GM11168 (cell line): Measurements from ENCODE around the gene MAPK8.
"Not testable (repeated sequence)": the region's sequence is repeated elsewhere in the genome, so short reads cannot be mapped to it uniquely, and the experiment has no call there.

ENCODE experiments used
- in situ Hi-C: fragments of 300-500 bp; cut with MboI; formaldehyde crosslinking; loops from one replicate; pipeline ENCODE4 v1.12.0; 2022; ENCODE audit warnings: low sequenced_read_pairs; ENCODE audit not compliant: unreplicated experiment

The MAPK8 gene

DNA sequence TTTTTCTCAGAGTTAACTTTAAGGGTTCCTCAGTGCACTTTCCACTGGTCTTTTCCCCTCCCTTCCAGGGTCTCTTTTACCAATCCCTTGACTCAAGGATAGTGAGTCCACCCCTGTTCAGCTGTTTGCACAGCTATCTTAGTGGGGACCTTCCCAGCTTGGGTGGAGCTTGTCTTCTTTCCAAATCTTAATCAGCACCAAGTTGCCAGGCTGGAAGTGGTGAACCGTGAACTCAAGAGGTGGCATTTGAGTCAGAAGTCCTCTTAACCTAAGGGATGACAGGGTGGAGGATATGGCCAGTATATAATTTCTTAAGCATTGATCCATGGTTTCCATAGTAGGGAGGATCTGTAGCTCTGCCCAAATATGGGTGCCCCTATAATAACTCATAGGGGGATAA, 25.0 kb downstream of the MAPK8 start:
- in situ Hi-C loops = no loop called here

DNA sequence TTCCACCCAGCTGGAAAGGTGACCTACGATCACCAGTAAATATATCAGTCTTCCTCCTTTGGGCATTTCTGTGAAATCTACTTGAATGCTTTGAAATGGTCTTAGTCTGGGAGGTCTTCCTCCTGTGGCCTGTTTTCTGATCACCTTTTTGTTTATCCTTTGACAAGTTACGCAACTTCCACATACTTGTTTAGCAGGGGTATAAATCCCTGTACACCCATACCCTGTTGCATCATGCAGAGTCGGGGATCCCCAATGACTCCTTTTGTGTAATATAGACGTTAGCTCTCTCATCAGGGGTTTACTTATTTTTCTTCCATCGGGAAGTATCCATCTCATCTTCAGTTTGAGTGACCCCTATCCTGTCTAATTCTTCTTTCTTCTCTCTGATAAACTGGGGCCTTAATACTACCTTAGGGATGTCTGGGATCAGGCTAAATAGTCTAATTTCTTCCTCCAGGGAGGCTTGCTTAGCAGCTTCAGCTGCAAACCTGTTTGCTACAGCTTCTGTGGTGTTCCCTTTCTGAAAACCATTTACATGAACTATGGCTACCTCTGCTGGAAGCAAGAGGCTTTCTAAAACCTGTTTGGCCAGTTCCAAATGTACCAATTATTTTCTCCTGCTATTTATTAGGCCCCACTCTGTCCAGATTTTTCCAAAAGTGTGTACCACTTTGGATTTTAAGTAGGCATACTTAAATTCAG, 25.8 kb downstream of the MAPK8 start:
- in situ Hi-C loops = no loop called here

- in situ Hi-C loops = no loop called here
These were observed 26.4 kb downstream of the MAPK8 start for GRCh38 chr10:48332871-48333216.

GRCh38 chr10:48333856-48334255, 27.4 kb downstream of the MAPK8 start:
- in situ Hi-C loops = no loop called here

DNA sequence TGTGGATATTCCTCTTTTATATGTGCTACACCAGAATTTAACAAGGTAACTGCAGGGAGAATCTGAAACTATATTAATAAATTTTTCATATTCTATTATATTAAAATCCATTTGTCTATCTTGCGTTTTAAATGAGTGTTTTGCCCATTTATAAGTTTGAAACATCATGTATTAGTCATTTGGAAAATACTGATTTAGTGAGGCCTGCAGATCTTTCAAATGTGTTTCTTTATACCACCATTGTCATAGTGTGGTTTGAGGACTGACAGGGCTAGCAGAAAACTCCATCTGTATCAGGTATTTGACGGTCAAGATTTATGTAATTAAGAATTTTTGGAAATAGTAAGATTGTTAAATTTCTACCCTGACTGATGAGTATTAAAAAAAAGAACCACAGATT, 29.3 kb downstream of the MAPK8 start:
- in situ Hi-C loops = no loop called here

DNA sequence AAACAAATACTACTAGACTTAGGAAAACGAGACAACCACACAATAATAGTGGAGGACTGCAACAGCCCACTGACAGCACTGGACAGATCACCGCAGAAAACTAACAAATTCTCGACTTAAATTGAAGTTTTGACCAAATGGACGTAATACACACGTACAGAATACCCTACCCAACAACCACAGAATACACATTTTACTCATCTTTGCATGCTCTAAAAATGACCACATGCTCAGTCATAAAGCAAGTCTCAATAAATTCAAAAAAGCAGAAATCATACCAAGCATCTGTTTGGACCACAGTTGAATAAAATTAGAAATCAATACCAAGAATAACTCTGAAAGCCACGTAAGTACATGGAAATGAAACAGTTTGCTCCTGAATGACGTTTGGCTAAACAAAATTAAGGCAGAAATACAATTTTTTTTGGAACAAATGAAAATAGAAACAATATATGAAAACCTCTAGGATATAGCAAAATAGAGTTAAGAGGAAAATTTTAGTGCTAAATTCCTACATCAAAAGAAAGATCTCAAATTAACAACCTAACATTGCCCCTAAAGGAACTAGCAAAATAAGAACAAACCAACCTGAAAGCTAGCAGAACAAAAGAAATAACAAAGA, 30.6 kb downstream of the MAPK8 start:
- in situ Hi-C loops = no loop called here

GRCh38 chr10:48340734-48341133, 34.3 kb downstream of the MAPK8 start:
- in situ Hi-C loops = no loop called here

DNA sequence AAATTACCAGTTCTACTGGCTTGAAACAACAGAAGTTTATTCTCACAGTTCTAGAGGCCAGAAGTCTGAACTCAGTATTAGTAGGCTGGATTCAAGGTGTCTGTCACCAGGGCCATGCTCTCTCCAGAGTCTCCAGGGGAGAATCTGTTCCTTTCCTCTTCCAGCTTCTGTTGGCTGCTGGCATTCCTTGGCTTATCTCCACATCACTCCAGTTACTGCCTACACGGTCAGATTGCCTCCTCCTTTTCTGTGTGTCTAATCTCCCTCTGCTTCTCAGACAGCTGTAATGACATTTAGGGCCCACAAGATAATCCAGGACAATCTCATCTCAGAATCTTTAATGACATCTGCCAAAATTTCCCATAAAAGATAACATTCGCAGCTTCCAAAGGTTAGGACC, 36.6 kb downstream of the MAPK8 start:
- in situ Hi-C loops = no loop called here

DNA sequence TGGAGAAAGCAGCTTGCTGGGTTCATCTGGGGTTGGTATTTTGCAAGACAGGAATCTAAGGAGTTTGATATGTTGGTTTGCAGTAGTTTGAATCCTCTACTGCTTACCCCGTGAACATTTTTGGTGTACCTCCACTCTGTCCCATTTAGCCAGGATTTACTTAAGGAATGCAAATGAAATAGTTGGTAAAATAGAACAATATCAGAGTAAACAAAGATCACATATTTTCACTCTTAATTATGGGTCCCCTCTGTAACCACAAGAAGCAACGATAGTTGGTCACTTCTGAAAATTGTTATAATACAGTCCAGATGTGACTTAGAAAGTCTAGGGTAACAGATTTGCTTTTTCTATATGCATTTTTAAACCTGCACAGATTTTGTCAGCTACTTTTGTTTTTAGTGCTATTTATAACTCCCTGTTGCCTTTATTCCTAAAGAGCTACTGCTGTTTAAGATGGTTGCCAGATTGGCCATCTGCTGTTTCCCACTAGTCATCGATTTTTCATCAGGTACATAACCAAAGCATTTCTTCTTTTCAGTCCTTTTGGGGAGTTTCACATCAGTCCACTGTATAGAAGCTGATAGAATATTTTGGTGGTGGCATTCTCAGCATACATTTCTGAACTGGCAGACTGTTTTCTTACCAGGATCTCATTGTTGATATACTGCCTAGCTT, 37.6 kb downstream of the MAPK8 start:
- in situ Hi-C loops = no loop called here

- in situ Hi-C loops = not testable (repeated sequence)
These were observed 39.8 kb downstream of the MAPK8 start for GRCh38 chr10:48346248-48346647.

GRCh38 chr10:48347539-48347938, 41.1 kb downstream of the MAPK8 start:
- in situ Hi-C loops = not testable (repeated sequence)

GRCh38 chr10:48347943-48348342, 41.5 kb downstream of the MAPK8 start:
- in situ Hi-C loops = not testable (repeated sequence)

DNA sequence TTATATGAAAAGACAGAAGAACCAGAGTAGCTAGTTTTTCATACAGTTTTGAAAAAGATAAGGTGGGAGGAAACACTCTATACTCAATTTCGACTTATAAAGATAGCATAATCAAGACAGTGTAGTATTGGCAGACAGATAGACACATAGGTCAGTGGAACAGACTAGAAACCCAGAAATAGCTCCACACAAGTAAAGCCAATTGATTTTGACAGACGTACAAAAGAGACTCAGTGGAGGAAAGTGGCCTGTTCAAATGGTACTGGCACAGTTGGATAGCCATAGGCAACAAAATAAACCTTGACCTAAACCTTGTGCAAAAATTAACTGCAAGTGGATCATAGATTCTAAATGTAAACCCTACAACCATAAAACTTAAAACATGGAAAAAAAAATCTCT, 46.8 kb downstream of the MAPK8 start:
- in situ Hi-C loops = no loop called here

DNA sequence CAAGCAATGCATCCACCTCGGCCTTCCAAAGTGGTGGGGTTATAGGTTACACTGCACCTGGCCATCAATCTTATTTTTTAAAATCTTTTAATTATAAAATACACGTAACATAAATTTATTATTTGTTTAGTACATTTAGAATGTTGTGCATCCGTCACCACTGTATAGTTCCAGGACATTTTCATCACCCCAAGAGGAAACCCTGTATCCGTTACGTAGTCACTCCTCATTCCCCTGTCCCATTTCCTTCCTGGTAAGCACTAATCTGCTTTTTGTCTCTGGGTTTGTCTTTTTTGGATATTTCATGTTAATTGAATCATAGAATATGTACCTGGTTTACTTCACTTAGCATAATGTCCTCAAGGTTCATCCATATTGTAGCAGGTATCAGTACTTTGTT, 51.2 kb downstream of the MAPK8 start:
- in situ Hi-C loops = no loop called here

- in situ Hi-C loops = no loop called here
These were observed 51.7 kb downstream of the MAPK8 start for GRCh38 chr10:48358162-48358561.

DNA sequence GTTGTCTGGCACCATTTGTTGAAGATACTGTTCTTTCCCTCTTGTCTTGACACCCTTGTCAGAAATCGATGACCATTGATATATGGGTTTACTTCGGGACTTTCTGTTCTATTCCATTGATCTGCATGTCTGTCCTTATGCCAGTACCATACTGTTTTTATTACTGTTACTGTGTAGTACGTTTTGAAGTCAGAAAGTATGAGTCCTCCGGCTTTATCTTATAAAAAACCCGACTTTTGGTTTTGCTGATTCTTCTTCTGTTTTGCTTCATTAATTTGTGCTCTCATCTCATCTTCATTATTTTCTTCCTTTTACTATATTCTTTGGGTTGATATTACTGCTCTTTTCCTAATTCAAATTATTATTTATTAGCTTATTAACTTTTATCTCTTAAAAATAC, 52.4 kb downstream of the MAPK8 start:
- in situ Hi-C loops = no loop called here

DNA sequence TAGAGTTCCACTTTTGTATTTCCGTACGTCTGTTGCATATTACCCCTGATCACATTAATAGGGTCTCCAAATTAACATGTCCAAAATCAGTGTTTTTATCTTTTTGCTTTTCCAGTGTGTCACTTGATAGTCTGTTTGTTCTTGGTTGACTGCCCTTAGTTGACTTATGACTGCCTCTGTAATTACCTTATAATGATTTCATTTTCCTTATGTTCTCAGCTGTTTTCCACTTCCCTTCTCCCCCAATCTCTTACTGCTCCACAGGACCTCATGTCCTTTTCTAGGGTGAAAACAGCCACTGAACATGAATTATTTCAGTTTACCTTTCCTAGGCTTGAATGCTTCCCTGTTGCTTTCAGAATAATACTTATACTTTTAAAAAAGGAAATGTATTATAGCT, 54.7 kb downstream of the MAPK8 start:
- in situ Hi-C loops = loop anchor here (5.0 kb wide), 1 partner anchor 141 kb away; no protein-coding TSS in a partner anchor

GRCh38 chr10:48363617-48364355, 57.3 kb downstream of the MAPK8 start:
- in situ Hi-C loops = loop anchor here (5.0 kb wide), 1 partner anchor 139 kb away; no protein-coding TSS in a partner anchor

DNA sequence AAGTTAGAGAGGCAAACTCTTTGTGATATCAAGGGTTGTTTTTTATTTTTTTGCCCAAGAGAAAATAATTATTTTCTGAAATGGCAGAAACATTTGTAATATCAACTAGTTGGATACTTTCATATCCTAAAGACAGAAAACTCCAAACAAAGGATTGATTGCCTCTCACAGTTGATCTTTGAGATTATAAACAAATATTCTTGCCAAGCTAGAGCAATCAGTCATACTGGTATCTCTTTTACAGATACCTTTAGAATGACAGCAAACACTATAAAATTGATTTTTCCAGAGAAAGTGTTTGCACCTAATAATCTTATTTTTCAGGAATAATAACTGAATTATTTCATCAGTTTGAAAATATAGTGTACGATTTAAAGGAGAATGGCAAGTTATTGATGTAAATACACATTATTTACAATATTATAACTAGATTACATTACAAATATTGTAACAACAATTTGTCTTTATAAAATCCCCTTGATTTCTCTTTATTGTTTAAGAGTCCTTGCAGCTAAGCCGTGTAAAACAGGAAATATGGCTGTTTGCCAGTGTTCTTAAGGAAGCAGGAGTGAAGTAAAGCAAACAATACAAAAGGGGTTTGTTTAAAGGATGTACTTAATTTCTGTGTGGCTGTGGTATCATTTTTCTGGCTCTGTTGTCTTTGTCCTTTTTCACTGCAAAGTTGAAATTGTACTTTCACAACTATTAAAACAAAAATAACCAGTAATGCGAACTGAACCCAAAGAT, 58.4 kb downstream of the MAPK8 start:
- in situ Hi-C loops = loop anchor here (5.0 kb wide), 1 partner anchor 137 kb away; no protein-coding TSS in a partner anchor

- in situ Hi-C loops = no loop called here
These were observed 59.2 kb downstream of the MAPK8 start for GRCh38 chr10:48365668-48366067.
